ENCODE measurements around the gene VTA1. TPM values are rescaled to one million over a fixed set of nuclear protein-coding genes. Genes with fewer than 3 reads are reported as not detected.

Gene VTA1, protein sequence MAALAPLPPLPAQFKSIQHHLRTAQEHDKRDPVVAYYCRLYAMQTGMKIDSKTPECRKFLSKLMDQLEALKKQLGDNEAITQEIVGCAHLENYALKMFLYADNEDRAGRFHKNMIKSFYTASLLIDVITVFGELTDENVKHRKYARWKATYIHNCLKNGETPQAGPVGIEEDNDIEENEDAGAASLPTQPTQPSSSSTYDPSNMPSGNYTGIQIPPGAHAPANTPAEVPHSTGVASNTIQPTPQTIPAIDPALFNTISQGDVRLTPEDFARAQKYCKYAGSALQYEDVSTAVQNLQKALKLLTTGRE
- total RNA-seq (2021; fragmentation: NEBNext Ultra II Directional; extraction: Animal tissue kit (Norgen Biotek cat#: 25700)) (63.6 and 64.0 TPM in 2 replicates), polyA plus RNA-seq (2011; rRNA removed) (33.8 and 67.0 TPM in 2 replicates), polyA minus RNA-seq (2011; rRNA and poly(A)+ RNA removed) (66.7 and 113 TPM in 2 replicates)
- 61.2 TPM for polyA plus RNA-seq (2011; cell fraction: cytosol; rRNA removed)
- polyA plus RNA-seq (2011; cell fraction: nucleus; rRNA removed) = 25.8 TPM
- polyA plus RNA-seq (2012, experiment 1 of 2) = 38.3 to 55.0 TPM (median 43.3 TPM) in 4 replicates
- 5.9 TPM for polyA plus RNA-seq (2012, experiment 2 of 2)
- 59.5 TPM for polyA plus RNA-seq (2013, experiment 1 of 2)
- polyA plus RNA-seq (2013, experiment 2 of 2) = 60.8 TPM
- polyA minus RNA-seq (2011; cell fraction: cytosol; rRNA and poly(A)+ RNA removed) = 37.2 TPM
- polyA minus RNA-seq (2011; cell fraction: nucleus; rRNA and poly(A)+ RNA removed) = 57.3 TPM
- long read RNA-seq, experiment 1, full-length matches to known transcripts = 42 of 91 reads
- long read RNA-seq, experiment 1, partial matches to known transcripts = 36 of 91 reads
- long read RNA-seq, experiment 1, other reads (novel, unspliced or antisense) = 13 of 91 reads
- long read RNA-seq, experiment 2, full-length matches to known transcripts = 117 of 135 reads
- long read RNA-seq, experiment 2, partial matches to known transcripts = 13 of 135 reads
- long read RNA-seq, experiment 2, other reads (novel, unspliced or antisense) = 5 of 135 reads

DNA sequence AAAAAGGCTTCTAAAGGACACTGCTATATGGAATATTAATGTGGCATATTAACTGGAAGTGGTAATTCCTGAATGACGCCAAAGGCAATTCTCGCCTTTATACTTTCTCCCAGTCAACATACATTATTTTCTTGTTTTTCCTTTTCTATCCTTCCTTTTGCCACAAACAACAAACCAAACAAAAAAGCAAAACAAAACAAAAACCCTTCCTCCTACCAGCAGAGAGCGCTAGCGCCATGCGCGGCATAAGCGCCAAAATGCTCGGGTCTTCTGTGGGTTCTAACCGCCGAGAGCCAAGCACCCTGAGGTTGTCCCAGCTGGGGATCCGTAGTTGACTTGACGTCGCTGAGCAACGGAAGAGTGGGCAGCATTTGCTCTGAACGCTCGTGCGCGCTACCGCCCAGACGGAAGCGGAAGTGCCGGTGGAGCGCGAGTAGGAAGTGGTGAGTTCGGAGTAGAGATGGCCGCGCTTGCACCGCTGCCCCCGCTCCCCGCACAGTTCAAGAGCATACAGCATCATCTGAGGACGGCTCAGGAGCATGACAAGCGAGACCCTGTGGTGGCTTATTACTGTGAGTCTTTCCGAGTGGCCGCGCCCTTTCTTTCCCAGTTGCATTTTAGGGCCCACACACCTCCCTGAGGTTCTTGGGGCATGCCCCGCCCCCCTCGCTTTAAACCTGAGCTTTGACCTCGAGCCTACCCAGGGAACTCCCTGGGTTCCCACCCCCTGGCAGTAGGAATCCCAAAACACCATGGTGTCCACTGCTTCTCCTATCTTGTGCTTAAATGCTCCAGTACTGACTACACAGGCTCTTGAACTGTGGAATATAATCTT is at the start of gene VTA1, which contains the start of gene NMBR:
VTA1 (plus strand) TSS at position 436 of the 835 bp plus-strand sequence; CDS start at position 461, 25 bp downstream.
NMBR (minus strand) TSS at position 295 of the 835 bp plus-strand sequence. CDS start 58,464 bp downstream, outside the sequence.
- WGBS, 2 experiments (ENCODE audit: extremely low coverage in 1 of 2, insufficient coverage in 1 of 2, insufficient read length in 1 of 2, insufficient replicate concordance in 2 of 2, low coverage in 1 of 2, low lambda C conversion rate in 2 of 2, missing lambda C conversion rate in 1 of 2) = 1% methylated on average over 38 of the region's 38 CpGs; no CpG with 5 or more reads in 1 of the 2 experiments
- H3K56ac ChIP-seq (replicated peaks; ENCODE audit: insufficient read length, low read depth, low read length) = no peak within 1 kb of the TSS
- H3K4me3 ChIP-seq (ENCODE audit: extremely low read depth in 1 of 4, insufficient read depth in 2 of 4, low read depth in 3 of 4, low read length in 4 of 4) = peak within 1 kb of the TSS; percentile 64 to 96 (median 93)
- no peak within 1 kb of the TSS for H2AK5ac ChIP-seq (ENCODE audit: low read depth, low read length)
- no peak within 1 kb of the TSS for H3K14ac ChIP-seq (ENCODE audit: insufficient read length)
- DNase-seq (ENCODE audit: low read depth in 1 of 2, low spot score in 2 of 2) (peak; percentile 90 to 97), FAIRE-seq (peak; percentile 92)
- H3K79me2 ChIP-seq (ENCODE audit: control insufficient read depth in 1 of 2, insufficient read depth in 2 of 2, low read length in 2 of 2) = peaks cover 0 to 51% of the 10 kb centered on the region in 2 experiments
- H2AFZ ChIP-seq (ENCODE audit: low read length) = peak within 1 kb of the TSS; percentile 95
- ChIA-PET POLR2A (ENCODE audit: partially characterized antibody) (interaction anchor here (0.9 kb wide), 1 partner anchor 16 kb away, joined by 3 read pairs; no protein-coding TSS in a partner anchor), CTCF (ENCODE audit: partially characterized antibody) (interaction anchor here (0.7 to 3.4 kb wide), 20 partner anchors 8 to 234 kb away, joined by 3 to 11 read pairs (median 4); no protein-coding TSS in a partner anchor)
- peaks cover 0 to 2% (median under 1%) of the 10 kb centered on the region in 4 experiments; a peak in 2 of 7 replicates for H3K4me1 ChIP-seq (replicated peaks in 1 of 4; ENCODE audit: control insufficient read depth in 3 of 4, insufficient read depth in 4 of 4, low read length in 3 of 4)
- H2BK12ac ChIP-seq (ENCODE audit: low read depth, low read length) = no peak within 1 kb of the TSS
- H2BK15ac ChIP-seq (ENCODE audit: low read length) = no peak within 1 kb of the TSS
- H2BK120ac ChIP-seq (replicated peaks; ENCODE audit: low read depth, low read length) = no peak within 1 kb of the TSS
- no peaks in the 10 kb centered on the region for H3K79me1 ChIP-seq (ENCODE audit: low read depth, low read length)
- H4K91ac ChIP-seq (replicated peaks; ENCODE audit: insufficient read length, low read length) = no peak within 1 kb of the TSS
- peak within 1 kb of the TSS; percentile 46 to 74 for H3K4me2 ChIP-seq (ENCODE audit: insufficient read depth in 1 of 2, low read depth in 2 of 2, low read length in 2 of 2)
- H4K8ac ChIP-seq (ENCODE audit: extremely low read depth, insufficient read depth, low read length) = peak within 1 kb of the TSS; percentile 90
- H3K36me3 ChIP-seq (ENCODE audit: control insufficient read depth in 2 of 4, insufficient read depth in 4 of 4, low read length in 3 of 4) = no peaks in the 10 kb centered on the region
- no peak within 1 kb of the TSS for H3K18ac ChIP-seq (ENCODE audit: extremely low read depth, low read length)
- no peak within 1 kb of the TSS for H3K23ac ChIP-seq (ENCODE audit: insufficient read length)
- no peaks in the 10 kb centered on the region for H3K27me3 ChIP-seq (replicated peaks in 1 of 4; ENCODE audit: control insufficient read depth in 3 of 4, extremely low read depth in 1 of 4, insufficient read depth in 3 of 4, low read length in 3 of 4)
- H3K27ac ChIP-seq (ENCODE audit: low read depth, low read length) = no peak within 1 kb of the TSS; the same call in 1 of the 2 replicates
- no peak within 1 kb of the TSS for H3K4ac ChIP-seq (replicated peaks; ENCODE audit: insufficient read length, low read depth, low read length)
- peak within 1 kb of the TSS; percentile 46 to 60 (median 52); a peak in 6 of 7 replicates for H3K9ac ChIP-seq (replicated peaks in 1 of 4; ENCODE audit: extremely low read depth in 1 of 4, low read depth in 3 of 4, low read length in 3 of 4)
- no peak within 1 kb of the TSS for H2BK20ac ChIP-seq (ENCODE audit: low read length)
- H4K20me1 ChIP-seq (replicated peaks in 1 of 2; ENCODE audit: control insufficient read depth in 1 of 2, insufficient read depth in 2 of 2, low read length in 2 of 2) = peaks cover 0 to 2% of the 10 kb centered on the region in 2 experiments
- no peaks in the 10 kb centered on the region for H3K9me3 ChIP-seq (ENCODE audit: insufficient read depth in 2 of 2, low read depth in 1 of 2, low read length in 1 of 2)
- H2BK5ac ChIP-seq (ENCODE audit: low read depth, low read length) = peak within 1 kb of the TSS; percentile 63; the same call in 1 of the 2 replicates
- no peaks in the 10 kb centered on the region for H3K23me2 ChIP-seq (ENCODE audit: low read depth, low read length)
- H4K5ac ChIP-seq (ENCODE audit: insufficient read length, low read depth, low read length) = peak within 1 kb of the TSS; percentile 83
- no peak; the same call in none of the 2 replicates for TF ChIP-seq RBBP5 (IDR thresholded peaks at IDR 0.05; ENCODE audit: borderline replicate concordance, low read depth, low read length)

Measured in H1 (cell line).